Brain microvascular endothelial cell (primary cell): Measurements from ENCODE around the gene MECR.

ENCODE experiments used
- DNase-seq: peaks from one replicate; pipeline ENCODE4 v3.0.0-alpha.2; 2020
- H3K27ac ChIP-seq: fragments of 250-450 bp; sonication (Bioruptor Pico); 2 replicates; pipeline ENCODE4 v1.5.1; 2020; ENCODE audit warnings: mild to moderate bottlenecking, moderate library complexity
- H3K27me3 ChIP-seq: fragments of 250-450 bp; sonication (Bioruptor Pico); replicated peaks from 2 replicates; pipeline ENCODE4 v1.5.1; 2020; ENCODE audit warnings: mild to moderate bottlenecking
- H3K36me3 ChIP-seq: fragments of 250-450 bp; sonication (Bioruptor Pico); replicated peaks from 2 replicates; pipeline ENCODE4 v1.5.1; 2020; ENCODE audit warnings: mild to moderate bottlenecking
- H3K4me3 ChIP-seq: 2 replicates; pipeline ENCODE4 v1.5.1; 2011; ENCODE audit warnings: low read depth, mild to moderate bottlenecking, control low read depth, low read length, moderate library complexity
- in situ Hi-C: cut with HindIII; loops from 2 replicates; pipeline ENCODE4 v1.10.0; 2017; ENCODE audit warnings: low sequenced_read_pairs, low pct_ligation_motif_present
- TF ChIP-seq, protein P1 (sequence below): IDR thresholded peaks from 2 replicates; pipeline ENCODE4 v1.5.1; 2011; ENCODE audit warnings: low read depth, mild to moderate bottlenecking, moderate library complexity, low read length, control low read depth, inconsistent platforms; ENCODE audit errors: missing control alignments

The MECR gene

DNA sequence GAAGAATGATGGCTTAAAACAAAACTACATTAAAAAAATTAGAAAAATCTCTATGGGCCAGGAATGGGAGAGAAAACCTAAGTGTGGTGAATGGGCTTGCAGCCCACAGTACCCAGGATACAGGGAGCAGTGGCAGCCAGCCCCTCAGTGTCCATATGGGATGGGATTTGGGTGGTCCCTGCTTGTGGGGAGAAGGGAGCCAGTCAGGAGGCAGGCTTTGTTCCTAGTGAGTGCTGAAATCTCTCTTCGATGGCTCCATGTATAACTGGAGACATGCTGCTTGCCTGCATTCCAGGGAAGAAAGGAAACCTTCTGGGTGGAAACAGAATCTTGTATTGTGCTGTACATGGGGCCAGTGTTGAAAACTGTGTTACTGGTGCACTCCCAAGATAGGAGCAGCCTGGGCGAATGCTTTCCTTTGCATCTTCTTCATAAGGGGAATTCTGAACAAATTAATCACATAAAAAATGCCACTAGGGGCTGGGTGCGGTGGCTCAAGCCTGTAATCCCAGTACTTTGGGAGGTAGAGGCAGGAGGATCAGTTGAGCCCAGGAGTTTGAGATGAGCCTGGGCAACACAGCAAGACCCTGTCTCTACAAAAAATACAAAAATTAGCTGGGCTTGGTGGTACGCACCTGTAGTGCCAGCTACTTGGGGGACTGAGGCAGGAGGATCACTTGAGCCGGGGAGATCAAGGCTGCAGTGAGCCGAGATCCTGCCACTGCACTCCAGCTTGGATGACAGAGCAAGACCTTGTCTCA, 41.6 kb upstream of the MECR start:
- DNase-seq, result no peak
- H3K4me3 ChIP-seq, result no peak overlapping the region
- TF ChIP-seq, protein P1, sequence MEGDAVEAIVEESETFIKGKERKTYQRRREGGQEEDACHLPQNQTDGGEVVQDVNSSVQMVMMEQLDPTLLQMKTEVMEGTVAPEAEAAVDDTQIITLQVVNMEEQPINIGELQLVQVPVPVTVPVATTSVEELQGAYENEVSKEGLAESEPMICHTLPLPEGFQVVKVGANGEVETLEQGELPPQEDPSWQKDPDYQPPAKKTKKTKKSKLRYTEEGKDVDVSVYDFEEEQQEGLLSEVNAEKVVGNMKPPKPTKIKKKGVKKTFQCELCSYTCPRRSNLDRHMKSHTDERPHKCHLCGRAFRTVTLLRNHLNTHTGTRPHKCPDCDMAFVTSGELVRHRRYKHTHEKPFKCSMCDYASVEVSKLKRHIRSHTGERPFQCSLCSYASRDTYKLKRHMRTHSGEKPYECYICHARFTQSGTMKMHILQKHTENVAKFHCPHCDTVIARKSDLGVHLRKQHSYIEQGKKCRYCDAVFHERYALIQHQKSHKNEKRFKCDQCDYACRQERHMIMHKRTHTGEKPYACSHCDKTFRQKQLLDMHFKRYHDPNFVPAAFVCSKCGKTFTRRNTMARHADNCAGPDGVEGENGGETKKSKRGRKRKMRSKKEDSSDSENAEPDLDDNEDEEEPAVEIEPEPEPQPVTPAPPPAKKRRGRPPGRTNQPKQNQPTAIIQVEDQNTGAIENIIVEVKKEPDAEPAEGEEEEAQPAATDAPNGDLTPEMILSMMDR, result no peak
- in situ Hi-C loops, result no loop called here
- H3K27me3 ChIP-seq, result no peaks in the 10 kb centered on the region
- no peak overlapping the region for H3K27ac ChIP-seq
- no peaks in the 10 kb centered on the region for H3K36me3 ChIP-seq

DNA sequence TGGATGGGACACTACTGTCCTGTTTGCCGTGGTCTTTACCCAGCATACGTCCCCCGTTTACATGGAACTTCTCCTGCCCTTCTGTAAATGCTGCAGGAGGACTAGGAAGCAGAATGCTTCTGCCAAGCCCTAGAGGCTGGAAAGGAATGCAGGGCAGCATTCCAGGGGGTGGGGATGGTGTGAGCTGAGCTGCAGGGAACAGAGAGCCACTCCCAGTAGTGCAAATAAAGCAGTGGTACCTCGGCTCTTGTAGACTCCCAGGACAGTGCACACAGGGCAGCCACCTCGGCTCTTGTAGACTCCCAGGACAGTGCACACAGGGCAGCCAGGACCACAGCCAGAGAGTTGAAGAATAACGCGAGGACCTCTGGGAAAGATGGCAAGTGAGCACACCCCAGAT, 41.0 kb upstream of the MECR start:
- H3K36me3 ChIP-seq, result no peaks in the 10 kb centered on the region
- in situ Hi-C loops, result no loop called here
- TF ChIP-seq, protein P1, result no peak
- DNase-seq, result peak; percentile 54
- H3K27me3 ChIP-seq, result no peaks in the 10 kb centered on the region
- H3K27ac ChIP-seq, result no peak overlapping the region
- no peak overlapping the region for H3K4me3 ChIP-seq

DNA sequence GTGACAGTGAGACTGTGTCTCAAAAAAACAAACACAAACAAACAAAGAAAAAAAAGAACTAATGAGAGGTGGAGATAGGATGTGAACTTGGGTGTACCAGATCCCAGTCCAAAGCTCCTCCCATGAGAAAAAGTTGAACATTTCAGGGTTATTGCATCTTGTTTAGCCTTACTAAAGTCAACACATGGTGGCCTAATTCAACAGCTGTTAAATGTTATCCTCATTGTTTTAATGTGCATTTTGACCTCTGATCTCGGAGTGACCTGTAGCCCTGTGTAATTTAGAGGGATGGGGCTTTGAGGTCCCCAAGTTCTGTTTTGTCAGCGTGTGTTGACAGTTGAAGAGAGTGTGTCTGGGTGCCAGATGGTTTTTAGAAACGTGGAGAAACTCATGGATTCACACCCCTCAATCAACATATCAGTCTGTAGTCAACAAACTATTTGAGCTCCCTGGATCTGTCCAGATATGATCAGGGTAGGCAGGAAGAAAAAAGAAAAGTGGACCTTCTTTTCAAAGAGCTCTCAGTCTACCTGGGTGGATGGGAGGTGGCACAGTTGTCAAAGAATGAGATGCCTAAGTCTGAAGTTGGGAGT, 40.3 kb upstream of the MECR start:
- Histone ChIP-seq H3K27ac (no peak overlapping the region), H3K4me3 (no peak overlapping the region), H3K36me3 (no peaks in the 10 kb centered on the region), H3K27me3 (no peaks in the 10 kb centered on the region)
- in situ Hi-C loops, result no loop called here
- no peak for DNase-seq
- TF ChIP-seq, protein P1, result no peak

DNA sequence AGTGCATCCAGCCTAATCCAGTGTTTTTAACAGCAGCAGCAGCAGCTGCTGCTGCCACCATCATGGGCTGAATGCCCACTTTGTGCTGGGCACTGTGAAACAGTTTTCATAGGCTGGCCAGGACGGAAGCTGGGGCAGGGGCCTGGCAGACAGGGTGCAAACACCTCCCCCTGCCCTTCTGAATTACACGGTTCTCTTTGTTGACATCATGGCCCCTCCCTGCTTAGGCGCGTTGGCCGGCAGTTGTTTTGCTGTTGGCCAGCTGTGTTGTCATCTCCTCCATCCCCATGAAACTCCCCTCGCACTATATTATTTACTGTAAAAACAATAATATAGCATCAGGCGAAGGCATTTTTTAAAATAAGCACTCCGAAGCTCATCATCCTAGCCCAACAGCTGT, 38.6 kb upstream of the MECR start:
- in situ Hi-C loops, result no loop called here
- TF ChIP-seq, protein P1, result no peak
- H3K36me3 ChIP-seq, result no peaks in the 10 kb centered on the region
- H3K27me3 ChIP-seq, result no peaks in the 10 kb centered on the region
- no peak for DNase-seq
- no peak overlapping the region for H3K4me3 ChIP-seq
- H3K27ac ChIP-seq, result no peak overlapping the region

DNA sequence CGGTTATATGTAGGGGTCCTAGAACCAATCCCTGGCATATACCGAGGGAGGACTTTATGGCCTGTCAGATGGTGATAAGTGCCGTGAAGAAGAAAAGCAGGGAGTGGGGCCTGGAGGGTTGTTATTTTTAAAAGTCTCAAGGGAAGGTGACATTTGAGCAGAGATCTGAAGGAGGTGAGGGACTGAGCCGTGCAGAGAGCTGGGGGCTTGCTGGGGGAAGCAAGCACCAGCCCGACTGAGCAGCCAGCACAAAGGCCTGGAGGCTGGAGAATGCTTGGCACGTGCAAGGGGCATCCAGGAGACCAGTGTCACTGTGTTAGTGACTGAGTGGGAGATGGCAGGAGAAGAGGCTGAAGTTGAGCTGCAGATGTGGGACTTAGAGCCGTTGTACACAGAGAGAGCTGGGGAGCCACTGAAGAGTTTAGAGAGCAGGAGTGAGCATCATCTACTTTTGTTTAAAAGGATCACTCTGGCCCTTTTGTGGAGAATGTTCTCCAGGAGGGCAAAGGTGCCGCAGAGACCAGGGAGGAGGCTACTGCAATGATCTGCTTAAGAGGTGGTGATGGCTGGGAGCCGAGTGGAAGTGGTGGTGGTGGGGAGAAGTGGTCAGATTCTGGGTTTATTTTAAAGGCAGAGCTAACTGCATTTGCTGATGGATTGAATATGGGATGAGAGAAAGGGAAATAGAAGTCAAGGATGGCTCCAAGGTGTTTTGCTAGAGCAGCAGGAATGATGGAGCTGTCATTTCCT, 36.8 kb upstream of the MECR start:
- Histone ChIP-seq H3K27ac (no peak overlapping the region), H3K36me3 (no peaks in the 10 kb centered on the region), H3K27me3 (no peaks in the 10 kb centered on the region), H3K4me3 (no peak overlapping the region)
- in situ Hi-C loops, result no loop called here
- no peak for DNase-seq
- TF ChIP-seq, protein P1, result no peak
